Thyroid gland (tissue), 4 donors: Measurements from ENCODE around the gene PSORS1C1.

Experiments used
- CTCF ChIP-seq, 6 experiments: fragments of 200-600 bp in 3 of 6; fragments of 450-650 bp in 3 of 6; sonication (generic) in 3 of 6; IDR thresholded peaks; one replicate each; pipeline ENCODE4 v1.5.1; 2016 to 2019; ENCODE audit warnings: antibody characterized with exemption in 6 of 6, mild to moderate bottlenecking in 2 of 6, inconsistent platforms in 1 of 6, moderate library complexity in 1 of 6
- POLR2A ChIP-seq, 2 donors: fragments of 450-650 bp; IDR thresholded peaks; one replicate each; pipeline ENCODE4 v1.6.1; 2017; ENCODE audit warnings: antibody characterized with exemption in 2 of 2, mild to moderate bottlenecking in 2 of 2, moderate library complexity in 1 of 2

DNA sequence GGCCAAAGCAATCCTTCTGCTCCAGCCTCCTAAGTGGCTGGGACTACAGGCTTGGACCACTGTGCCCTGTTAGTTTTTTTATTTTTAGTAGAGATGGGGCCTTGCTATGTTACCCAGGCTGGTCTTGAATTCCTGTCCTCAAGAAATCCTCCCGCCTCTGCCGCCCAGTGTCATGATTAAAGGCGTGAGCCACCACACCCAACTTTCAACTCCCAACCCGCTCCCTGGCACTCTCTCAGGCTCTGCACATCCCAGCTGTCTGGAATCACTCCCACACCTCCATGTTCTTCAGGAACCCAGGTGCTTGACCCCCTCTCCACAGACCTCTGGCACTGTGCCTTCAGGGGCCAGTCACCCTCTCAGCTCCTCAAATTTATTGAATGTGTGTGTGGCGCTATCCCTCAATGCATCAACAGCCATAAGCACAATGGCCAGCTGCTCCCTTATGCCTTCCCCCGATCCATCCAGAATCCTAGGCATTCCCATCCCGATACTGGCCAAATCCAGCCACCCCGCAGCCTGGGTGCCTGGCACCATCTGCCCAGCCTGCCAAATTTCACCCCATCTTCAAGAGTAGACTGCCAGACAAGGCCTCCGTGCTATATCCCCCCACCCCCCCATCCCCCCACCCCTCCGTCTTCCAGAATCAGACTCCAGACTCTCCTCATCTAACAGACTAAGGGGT lies 56.5 kb downstream of the PSORS1C1 start:
- TF ChIP-seq CTCF (IDR thresholded peaks at IDR 0.05): no peak
- TF ChIP-seq POLR2A (IDR thresholded peaks at IDR 0.05): no peak
